Neuron (in vitro differentiated cells): Measurements from ENCODE around the gene CXXC4.
A peak's percentile ranks its signal among the peaks of the same experiment; 100 is the strongest.

Experiments
- H2AFZ ChIP-seq: one replicate; pipeline ENCODE4 v1.6.1; 2013; ENCODE audit warnings: low read depth, mild to moderate bottlenecking, inconsistent platforms, low read length, moderate library complexity
- H3K27me3 ChIP-seq: one replicate; pipeline ENCODE4 v1.6.1; 2013; ENCODE audit warnings: low read length; ENCODE audit not compliant: insufficient read depth
- H3K36me3 ChIP-seq: one replicate; pipeline ENCODE4 v1.6.1; 2013; ENCODE audit warnings: low read length; ENCODE audit not compliant: insufficient read depth
- H3K4me1 ChIP-seq: one replicate; pipeline ENCODE4 v1.6.1; 2013; ENCODE audit warnings: low read length; ENCODE audit not compliant: insufficient read depth
- H3K4me3 ChIP-seq: 2 replicates; pipeline ENCODE4 v1.5.1; 2013; ENCODE audit warnings: mild to moderate bottlenecking, low read length, moderate library complexity
- H3K9me3 ChIP-seq: one replicate; pipeline ENCODE4 v1.6.1; 2013; ENCODE audit warnings: low read length

The CXXC4 gene

DNA sequence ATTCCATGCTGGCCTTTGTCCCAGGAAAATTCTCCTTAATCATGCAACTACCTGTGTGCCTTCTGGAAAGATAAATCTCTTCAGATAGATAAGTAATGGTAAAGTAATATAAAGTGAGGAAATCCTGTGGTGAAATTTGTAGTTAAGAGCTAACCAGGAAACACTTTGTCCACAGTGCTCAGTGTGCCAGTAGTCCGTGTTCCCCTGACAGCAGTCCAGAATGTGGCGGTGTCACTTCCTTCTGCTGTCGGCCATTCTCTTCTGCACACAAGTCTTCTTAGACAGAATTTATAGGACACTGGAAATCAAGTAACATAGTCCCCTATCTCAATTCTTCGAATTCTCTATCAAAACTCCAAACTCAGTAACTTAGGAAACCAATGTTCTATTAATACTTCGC, 5.7 kb upstream of the CXXC4 start:
- Histone ChIP-seq H3K9me3 (no peaks in the 10 kb centered on the region), H2AFZ (peak overlapping the region; percentile 50), H3K4me3 (peak overlapping the region; percentile 24), H3K27me3 (no peaks in the 10 kb centered on the region), H3K36me3 (no peaks in the 10 kb centered on the region), H3K4me1 (peaks cover 41% of the 10 kb centered on the region)

DNA sequence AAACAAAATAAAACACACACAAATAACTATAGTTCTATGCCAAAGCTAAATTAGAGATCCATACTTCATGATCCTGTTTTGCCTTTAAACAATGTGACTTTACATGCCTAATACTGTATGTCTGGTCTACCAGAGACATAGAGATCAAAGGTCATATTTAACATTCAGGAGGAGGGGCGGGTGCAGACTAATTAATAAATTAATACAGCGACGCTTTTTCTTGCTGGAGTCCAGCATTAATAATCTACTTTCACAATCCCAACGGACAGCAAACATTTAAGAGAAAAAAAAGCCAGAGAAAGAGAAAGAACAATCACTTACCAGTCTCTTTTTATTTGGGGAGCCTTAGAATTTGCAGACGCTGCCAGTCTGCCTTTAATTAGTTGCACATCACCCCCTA, 509 bp downstream of the CXXC4 start:
- Histone ChIP-seq H3K4me1 (peaks cover 27% of the 10 kb centered on the region), H3K36me3 (no peaks in the 10 kb centered on the region), H3K27me3 (no peaks in the 10 kb centered on the region), H3K9me3 (no peaks in the 10 kb centered on the region), H3K4me3 (peak overlapping the region; percentile 65), H2AFZ (no peak overlapping the region)

- Histone ChIP-seq H3K27me3 (no peaks in the 10 kb centered on the region), H3K9me3 (no peaks in the 10 kb centered on the region), H2AFZ (no peak overlapping the region), H3K4me3 (peak overlapping the region; percentile 65), H3K36me3 (no peaks in the 10 kb centered on the region), H3K4me1 (peaks cover 37% of the 10 kb centered on the region)
Measured at GRCh38 chr4:104493081-104493831, 1.4 kb downstream of the CXXC4 start.

DNA sequence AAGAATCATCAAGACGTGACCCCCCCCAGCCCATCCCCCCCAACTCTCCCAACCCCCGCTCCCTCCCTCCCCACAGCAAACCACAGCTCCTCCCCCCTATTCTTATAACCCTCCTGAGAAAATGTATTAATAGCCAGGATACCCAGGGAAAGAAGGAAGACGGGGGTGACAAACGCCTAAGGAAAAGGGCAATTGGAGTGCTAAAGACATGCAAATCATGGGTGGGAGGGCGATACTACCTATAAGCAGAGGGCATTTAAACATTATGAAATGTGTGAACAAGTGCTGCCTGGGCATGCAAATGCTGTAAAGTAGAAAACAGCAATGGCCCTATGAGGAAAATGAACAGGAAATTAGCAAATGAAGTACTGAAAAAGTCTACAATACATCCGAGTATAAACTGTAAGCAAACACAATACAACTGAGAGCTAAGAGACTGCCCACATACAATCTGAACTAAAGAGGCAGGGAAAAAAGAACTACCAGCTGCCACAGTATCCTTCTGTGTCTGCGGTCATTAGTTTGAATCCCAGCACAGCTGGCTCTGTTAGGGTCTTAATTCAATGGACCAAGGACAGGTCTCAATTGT, 2.4 kb downstream of the CXXC4 start:
- no peaks in the 10 kb centered on the region for H3K9me3 ChIP-seq
- H3K36me3 ChIP-seq = peaks cover 1% of the 10 kb centered on the region
- peak overlapping the region; percentile 65 for H3K4me3 ChIP-seq
- peaks cover 47% of the 10 kb centered on the region for H3K4me1 ChIP-seq
- H2AFZ ChIP-seq = no peak overlapping the region
- no peaks in the 10 kb centered on the region for H3K27me3 ChIP-seq

GRCh38 chr4:104491481-104492182, 3.1 kb downstream of the CXXC4 start:
- no peaks in the 10 kb centered on the region for H3K9me3 ChIP-seq
- peaks cover 49% of the 10 kb centered on the region for H3K4me1 ChIP-seq
- no peaks in the 10 kb centered on the region for H3K27me3 ChIP-seq
- H3K4me3 ChIP-seq = peak overlapping the region; percentile 65
- no peak overlapping the region for H2AFZ ChIP-seq
- H3K36me3 ChIP-seq = peaks cover 4% of the 10 kb centered on the region

DNA sequence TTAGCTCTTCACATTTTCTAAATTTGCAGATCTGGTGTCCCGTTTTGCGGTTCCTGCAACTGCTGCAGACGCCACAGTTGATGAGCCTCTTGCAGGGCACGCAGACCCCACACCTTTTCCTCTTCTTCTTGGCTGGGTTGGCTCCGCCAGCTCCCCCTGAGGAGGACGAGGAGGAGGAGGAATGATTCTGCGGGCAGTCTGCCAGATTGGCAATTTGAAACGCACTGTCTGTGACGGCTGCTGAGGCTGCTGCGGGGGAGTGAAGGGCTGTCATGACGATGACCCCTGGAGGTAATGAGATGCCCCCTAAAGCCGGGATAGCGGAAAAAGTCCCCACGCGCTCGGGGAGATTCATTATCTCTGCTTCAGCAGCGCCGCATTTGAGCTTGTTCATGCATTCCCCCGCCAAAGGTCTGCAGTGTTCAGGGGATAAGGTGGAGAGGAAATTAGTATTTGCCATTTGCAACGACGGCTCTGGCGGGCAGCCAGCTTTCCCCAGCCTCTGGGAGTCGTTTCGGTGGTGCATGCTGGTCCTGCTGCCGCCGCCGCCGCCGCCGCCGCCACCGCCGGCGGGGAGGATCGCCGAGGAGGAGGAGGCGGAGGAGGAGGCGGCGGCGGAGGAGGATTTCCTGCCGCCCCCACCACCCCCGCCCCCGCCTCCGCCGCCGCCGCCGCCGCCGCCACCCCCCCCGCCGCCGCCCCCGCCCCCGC, 3.8 kb downstream of the CXXC4 start:
- Histone ChIP-seq H3K4me3 (peak overlapping the region; percentile 51), H3K27me3 (no peaks in the 10 kb centered on the region), H3K9me3 (no peaks in the 10 kb centered on the region), H2AFZ (no peak overlapping the region), H3K36me3 (peaks cover 5% of the 10 kb centered on the region), H3K4me1 (peaks cover 49% of the 10 kb centered on the region)

DNA sequence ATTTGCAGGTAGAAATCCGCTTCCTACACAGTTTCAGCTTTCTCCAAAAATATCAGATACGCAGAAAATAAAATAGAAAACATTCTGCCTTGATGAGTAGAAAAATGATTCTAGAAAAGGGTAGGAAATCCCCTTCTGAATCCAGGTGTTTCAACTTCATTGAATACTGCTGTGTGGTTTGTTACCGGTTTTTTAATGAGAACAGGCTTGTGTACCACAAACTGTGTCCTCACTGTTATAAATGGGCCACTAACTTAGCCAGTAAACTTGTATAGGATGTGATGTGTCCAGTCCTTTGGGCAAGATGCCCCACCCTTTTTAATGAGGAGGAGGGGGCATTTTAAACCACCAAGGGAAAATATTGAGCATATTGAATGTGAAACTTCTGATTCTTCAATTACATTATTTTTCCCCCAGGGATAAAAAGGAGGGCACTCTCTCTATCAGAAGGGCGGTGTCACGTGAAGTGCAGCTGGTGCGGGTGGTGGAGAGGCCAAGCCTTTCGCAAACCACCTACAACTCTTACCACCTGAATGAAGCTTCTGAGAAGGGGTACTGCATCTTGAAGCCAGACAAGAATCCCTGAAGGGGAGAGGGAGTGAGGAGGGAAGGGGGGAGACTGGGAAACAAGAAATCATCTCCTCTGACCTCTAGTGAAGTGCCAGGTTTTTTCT, 4.5 kb downstream of the CXXC4 start:
- peak overlapping the region; percentile 51 for H3K4me3 ChIP-seq
- H2AFZ ChIP-seq = no peak overlapping the region
- H3K27me3 ChIP-seq = no peaks in the 10 kb centered on the region
- H3K36me3 ChIP-seq = peaks cover 5% of the 10 kb centered on the region
- peaks cover 52% of the 10 kb centered on the region for H3K4me1 ChIP-seq
- no peaks in the 10 kb centered on the region for H3K9me3 ChIP-seq

- H3K27me3 ChIP-seq = no peaks in the 10 kb centered on the region
- no peak overlapping the region for H2AFZ ChIP-seq
- H3K4me3 ChIP-seq = peak overlapping the region; percentile 51
- H3K4me1 ChIP-seq = peaks cover 52% of the 10 kb centered on the region
- no peaks in the 10 kb centered on the region for H3K9me3 ChIP-seq
- H3K36me3 ChIP-seq = peaks cover 6% of the 10 kb centered on the region
Measured at GRCh38 chr4:104489731-104490095, 5.0 kb downstream of the CXXC4 start.

DNA sequence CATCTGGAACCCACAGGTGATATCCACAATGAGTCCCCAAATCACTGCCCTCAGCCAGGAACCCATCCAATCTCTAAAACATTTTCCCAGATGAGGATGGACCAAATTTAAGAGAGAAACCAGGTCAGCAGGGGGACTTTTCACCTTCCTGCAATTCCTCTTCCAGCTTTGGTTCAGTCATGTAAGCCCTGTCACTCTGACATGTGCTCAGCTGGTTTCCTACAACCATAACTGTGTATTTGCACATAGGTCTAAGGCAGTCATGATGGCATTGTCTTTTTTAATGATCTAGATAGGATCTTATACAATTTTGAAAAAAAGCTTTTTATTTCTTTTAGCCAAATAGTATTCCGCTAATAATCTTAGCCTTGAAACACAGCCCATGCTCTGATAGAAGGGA, 6.5 kb downstream of the CXXC4 start:
- Histone ChIP-seq H3K4me1 (peaks cover 50% of the 10 kb centered on the region), H3K4me3 (peak overlapping the region; percentile 51), H3K27me3 (no peaks in the 10 kb centered on the region), H3K9me3 (no peaks in the 10 kb centered on the region), H2AFZ (no peak overlapping the region), H3K36me3 (peaks cover 12% of the 10 kb centered on the region)

GRCh38 chr4:104486716-104487504, 7.8 kb downstream of the CXXC4 start:
- H3K36me3 ChIP-seq = peaks cover 20% of the 10 kb centered on the region
- peaks cover 48% of the 10 kb centered on the region for H3K4me1 ChIP-seq
- H3K4me3 ChIP-seq = peak overlapping the region; percentile 17
- H3K9me3 ChIP-seq = no peaks in the 10 kb centered on the region
- H2AFZ ChIP-seq = no peak overlapping the region
- no peaks in the 10 kb centered on the region for H3K27me3 ChIP-seq

DNA sequence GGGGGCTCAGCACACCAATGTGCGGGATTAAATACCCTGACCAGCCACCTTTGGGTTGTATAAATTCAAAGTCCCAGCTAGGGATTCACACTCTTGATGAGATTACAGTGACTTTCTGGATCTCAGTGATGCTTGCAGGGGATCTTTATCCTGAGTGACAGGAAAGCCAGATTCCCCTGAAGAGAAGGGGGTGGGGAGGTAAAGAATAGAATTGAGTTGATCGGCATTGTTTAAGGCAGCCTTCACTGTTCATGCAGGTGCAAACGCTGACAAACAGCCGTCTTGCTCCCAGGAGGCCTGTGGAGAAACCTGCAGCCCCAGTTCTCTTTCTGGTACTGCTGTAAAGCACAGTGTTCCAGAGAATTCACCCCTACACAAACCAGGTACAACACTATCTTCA, 19.0 kb downstream of the CXXC4 start:
- Histone ChIP-seq H3K27me3 (no peaks in the 10 kb centered on the region), H3K36me3 (peaks cover 15% of the 10 kb centered on the region), H2AFZ (no peak overlapping the region), H3K4me3 (no peak overlapping the region), H3K9me3 (peaks cover 2% of the 10 kb centered on the region), H3K4me1 (peaks cover 12% of the 10 kb centered on the region)

- H3K4me1 ChIP-seq = peaks cover 12% of the 10 kb centered on the region
- H3K4me3 ChIP-seq = no peak overlapping the region
- no peak overlapping the region for H2AFZ ChIP-seq
- peaks cover 2% of the 10 kb centered on the region for H3K9me3 ChIP-seq
- peaks cover 20% of the 10 kb centered on the region for H3K36me3 ChIP-seq
- no peaks in the 10 kb centered on the region for H3K27me3 ChIP-seq
Measured at GRCh38 chr4:104472766-104473165, 21.9 kb downstream of the CXXC4 start.
